T-helper 22 cell (primary cell): Measurements from ENCODE around the gene LIN52.
"Not testable (repeated sequence)": the region's sequence is repeated elsewhere in the genome, so short reads cannot be mapped to it uniquely, and the experiment has no call there.

Experiments used
- DNase-seq: peaks from one replicate; pipeline ENCODE4 v3.0.0-alpha.2; 2020; ENCODE audit warnings: low read depth

Gene LIN52

DNA sequence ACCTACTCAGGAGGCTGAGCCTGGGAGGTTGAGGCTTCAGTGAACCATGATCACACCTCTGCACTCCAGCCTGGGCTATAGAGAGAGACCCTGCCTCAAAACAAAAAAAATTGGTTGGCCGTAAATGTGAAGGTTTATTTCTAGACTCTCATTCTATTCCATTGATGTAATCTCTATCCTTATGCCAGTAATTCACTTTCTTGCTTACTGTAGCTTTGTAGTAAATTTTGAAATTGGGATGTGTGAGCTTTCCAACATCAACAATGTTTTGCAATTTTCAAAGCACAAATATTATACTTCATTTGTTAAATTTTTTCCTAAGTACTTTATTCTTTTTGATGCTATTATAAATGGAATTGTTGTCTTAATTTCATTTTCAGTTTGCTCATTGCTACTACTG is 24.6 kb downstream of the LIN52 start:
- DNase-seq: no peak

GRCh38 chr14:74111395-74112216 is 26.9 kb downstream of the LIN52 start:
- DNase-seq: not testable (repeated sequence)

DNA sequence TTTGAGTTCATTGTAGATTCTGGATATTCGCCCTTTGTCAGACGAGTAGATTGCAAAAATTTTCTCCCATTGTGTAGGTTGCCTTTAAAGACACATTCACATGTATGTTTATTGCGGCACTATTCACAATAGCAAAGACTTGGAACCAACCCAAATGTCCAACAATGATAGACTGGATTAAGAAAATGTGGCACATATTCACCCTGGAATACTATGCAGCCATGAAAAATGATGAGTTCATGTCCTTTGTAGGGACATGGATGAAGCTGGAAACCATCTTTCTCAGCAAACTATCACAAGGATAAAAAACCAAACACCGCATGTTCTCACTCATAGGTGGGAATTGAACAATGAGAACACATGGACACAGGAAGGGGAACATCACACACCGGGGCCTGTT is 40.7 kb downstream of the LIN52 start:
- not testable (repeated sequence) for DNase-seq

GRCh38 chr14:74126315-74127013 is 41.7 kb downstream of the LIN52 start:
- DNase-seq: no peak

GRCh38 chr14:74127634-74128033 is 42.9 kb downstream of the LIN52 start:
- no peak for DNase-seq

GRCh38 chr14:74133833-74134481 is 49.2 kb downstream of the LIN52 start:
- no peak for DNase-seq

GRCh38 chr14:74134484-74134883 is 49.7 kb downstream of the LIN52 start:
- DNase-seq: no peak

DNA sequence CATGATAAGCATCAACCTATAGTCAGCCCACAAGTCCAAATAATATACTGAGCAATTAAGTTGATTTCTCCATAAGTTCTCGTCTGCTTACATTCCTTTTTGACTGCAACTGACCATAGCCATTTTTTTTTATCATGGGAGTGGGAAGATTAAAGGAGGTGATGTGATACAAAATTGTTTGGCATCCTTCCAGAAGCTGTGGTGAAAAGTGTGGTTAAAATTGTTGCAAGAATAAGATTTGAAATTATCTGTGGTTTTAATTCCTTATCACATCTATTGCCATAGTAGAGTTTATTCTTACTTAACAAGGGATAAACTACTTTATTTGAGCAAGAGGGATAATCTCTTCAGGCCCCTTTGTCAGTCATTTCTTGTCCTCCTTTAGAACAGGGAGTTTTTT is 50.7 kb downstream of the LIN52 start:
- DNase-seq: no peak

- DNase-seq: no peak
Observed at GRCh38 chr14:74140374-74140850, 55.7 kb downstream of the LIN52 start.

DNA sequence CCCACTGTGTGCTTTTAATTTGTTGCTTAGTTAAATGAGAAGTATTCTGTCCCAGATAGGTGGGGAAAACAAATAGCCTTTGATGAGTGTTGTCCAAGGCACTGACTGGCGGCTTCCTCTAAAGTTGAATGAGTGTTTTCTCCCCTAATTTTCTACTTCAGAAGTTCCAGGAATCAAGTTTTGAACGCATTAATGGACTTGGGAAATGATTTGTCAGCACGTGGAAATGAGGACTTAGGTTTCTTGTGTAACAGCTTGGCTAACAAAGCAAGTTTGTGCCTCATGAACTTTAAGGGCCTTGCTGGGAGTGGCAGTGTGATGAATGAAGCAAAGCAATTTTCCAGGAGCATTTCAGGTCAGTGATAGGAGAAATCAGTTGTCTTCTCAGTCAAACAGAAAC is 56.9 kb downstream of the LIN52 start:
- DNase-seq: no peak

GRCh38 chr14:74142523-74142922 is 57.8 kb downstream of the LIN52 start:
- DNase-seq: no peak

GRCh38 chr14:74144789-74145188 is 60.0 kb downstream of the LIN52 start:
- no peak for DNase-seq

GRCh38 chr14:74147571-74147970 is 62.8 kb downstream of the LIN52 start:
- DNase-seq: no peak

GRCh38 chr14:74148705-74149104 is 63.9 kb downstream of the LIN52 start:
- no peak for DNase-seq

- no peak for DNase-seq
Observed at GRCh38 chr14:74155287-74155686, 70.5 kb downstream of the LIN52 start.

- no peak for DNase-seq
Observed at GRCh38 chr14:74155749-74156148, 71.0 kb downstream of the LIN52 start.

GRCh38 chr14:74160763-74161162 is 76.0 kb downstream of the LIN52 start:
- no peak for DNase-seq

DNA sequence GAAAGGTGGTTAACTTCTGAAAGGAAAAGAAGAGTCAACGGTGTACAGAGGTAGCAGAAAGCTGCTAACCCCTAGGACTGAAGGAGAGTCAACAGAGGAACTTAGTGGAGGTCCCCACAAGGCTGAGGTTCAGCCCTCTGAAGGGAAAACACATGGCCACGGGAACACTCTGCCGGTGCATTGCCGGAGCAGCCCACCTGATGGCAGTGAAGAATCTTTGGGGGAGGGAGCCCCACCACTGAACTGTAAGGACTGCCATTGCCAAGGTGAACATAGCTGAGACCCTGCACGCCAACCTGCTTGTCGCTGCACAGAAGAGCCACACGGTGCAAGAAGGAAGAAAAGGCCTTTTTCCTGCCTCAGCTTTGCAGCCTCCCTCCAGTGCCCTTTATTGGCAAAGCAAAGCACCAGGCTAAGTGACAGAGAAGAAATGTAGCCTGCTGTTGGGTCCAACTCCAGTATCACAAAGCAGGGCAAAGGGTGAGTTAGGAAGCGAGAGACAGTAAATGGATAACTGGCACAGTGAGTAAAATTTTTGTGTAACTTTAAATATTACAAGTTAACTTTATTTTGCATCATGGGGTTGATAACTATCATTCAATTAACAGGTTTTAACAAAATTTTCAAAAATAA is 76.9 kb downstream of the LIN52 start:
- no peak for DNase-seq

GRCh38 chr14:74169906-74170305 is 85.2 kb downstream of the LIN52 start:
- no peak for DNase-seq

DNA sequence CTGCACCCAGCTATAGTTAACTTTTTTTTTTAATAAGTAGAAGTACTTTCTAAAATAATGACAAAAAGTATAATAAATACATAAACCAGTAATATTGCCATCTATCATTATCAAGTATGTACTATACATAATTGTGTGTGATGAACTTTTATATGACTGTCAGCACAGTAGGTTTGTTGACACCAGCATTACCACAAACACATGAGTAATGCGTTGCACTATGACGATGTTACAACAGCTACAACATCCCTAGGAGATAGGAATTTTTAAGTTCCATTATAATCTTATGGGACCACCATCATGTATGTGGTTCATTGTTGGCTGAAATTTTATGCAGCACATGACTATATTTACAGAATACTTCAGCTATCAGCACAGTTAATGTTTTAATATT is 91.6 kb downstream of the LIN52 start:
- no peak for DNase-seq

- DNase-seq: no peak
Observed at GRCh38 chr14:74179856-74180255, 95.1 kb downstream of the LIN52 start.

DNA sequence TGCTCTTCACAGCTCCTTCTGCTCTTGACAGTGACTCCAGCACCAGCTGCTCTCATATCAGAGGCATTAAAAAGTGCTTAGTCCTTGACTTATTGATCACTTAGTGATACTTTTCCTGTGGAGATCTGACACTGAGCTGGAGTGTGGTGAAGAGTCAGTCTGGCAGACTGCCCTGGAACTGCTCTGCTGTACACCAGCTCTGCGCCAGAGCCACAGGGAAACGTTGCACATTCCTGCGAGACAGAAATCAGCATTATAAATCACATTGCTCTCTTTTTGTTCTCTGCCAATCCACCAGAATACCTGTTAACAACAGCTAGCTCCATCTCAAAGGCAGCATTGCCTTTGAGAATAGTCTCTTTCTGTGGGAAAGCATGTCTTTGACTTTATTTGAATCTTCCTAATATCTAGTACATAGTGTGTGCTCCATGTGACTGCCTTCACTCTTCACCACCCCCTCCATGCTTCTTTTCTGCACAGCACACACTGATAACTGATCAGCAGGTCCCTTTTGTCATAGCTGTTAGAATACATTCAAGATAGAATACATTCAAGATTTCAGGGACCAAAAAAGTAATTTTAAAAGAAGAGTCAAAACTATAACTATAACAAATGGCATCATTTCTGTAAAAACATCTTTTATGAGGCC is 106.3 kb downstream of the LIN52 start:
- DNase-seq: no peak
